ENCODE data around the gene SURF4.

DNA sequence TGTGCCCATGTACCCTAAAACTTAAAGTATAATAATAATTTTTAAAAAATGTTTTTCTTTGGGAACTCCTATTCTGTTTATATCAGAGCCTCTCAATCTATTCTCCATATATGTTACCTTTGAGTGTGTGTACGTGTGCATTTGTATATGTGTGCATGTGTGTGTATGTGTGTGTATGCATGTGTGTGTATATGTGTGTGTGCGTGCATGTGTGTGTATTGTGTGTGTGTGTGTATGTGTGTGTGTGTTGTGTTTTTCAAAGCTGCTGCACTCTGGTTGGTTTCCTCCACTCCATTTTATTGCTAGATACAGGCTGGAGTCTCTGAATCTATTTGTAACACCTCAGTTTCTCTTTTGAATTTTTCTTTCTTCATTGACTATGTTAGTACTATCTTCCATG, 59.9 kb downstream of the SURF4 start:
- TF ChIP-seq, protein P1, sequence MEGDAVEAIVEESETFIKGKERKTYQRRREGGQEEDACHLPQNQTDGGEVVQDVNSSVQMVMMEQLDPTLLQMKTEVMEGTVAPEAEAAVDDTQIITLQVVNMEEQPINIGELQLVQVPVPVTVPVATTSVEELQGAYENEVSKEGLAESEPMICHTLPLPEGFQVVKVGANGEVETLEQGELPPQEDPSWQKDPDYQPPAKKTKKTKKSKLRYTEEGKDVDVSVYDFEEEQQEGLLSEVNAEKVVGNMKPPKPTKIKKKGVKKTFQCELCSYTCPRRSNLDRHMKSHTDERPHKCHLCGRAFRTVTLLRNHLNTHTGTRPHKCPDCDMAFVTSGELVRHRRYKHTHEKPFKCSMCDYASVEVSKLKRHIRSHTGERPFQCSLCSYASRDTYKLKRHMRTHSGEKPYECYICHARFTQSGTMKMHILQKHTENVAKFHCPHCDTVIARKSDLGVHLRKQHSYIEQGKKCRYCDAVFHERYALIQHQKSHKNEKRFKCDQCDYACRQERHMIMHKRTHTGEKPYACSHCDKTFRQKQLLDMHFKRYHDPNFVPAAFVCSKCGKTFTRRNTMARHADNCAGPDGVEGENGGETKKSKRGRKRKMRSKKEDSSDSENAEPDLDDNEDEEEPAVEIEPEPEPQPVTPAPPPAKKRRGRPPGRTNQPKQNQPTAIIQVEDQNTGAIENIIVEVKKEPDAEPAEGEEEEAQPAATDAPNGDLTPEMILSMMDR (IDR thresholded peaks at IDR 0.05): no peak
- TF ChIP-seq CBFB (CRISPR knock-in tag; IDR thresholded peaks at IDR 0.05; ENCODE audit: low read depth): no peak
- TF ChIP-seq ZBTB21 (CRISPR knock-in tag; IDR thresholded peaks at IDR 0.05; ENCODE audit: borderline replicate concordance): no peak
- TF ChIP-seq, protein P2, sequence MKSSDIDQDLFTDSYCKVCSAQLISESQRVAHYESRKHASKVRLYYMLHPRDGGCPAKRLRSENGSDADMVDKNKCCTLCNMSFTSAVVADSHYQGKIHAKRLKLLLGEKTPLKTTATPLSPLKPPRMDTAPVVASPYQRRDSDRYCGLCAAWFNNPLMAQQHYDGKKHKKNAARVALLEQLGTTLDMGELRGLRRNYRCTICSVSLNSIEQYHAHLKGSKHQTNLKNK (CRISPR knock-in tag; IDR thresholded peaks at IDR 0.05): no peak
